NOMO-1 treated with dmso at 0.1 percent for 144 hours (cell line): Measurements from ENCODE around the gene FAAP100.

Experiments
- DNase-seq: peaks from one replicate; lab custom pipeline; 2025; ENCODE audit not compliant: unreplicated experiment; lab: John Stamatoyannopoulos, UW

Gene FAAP100

GRCh38 chr17:81513372-81513752 lies 38.8 kb downstream of the FAAP100 start:
- DNase-seq = peak; percentile 37

- DNase-seq = peak; percentile 88
Observed at GRCh38 chr17:81512562-81513371, 39.4 kb downstream of the FAAP100 start, which contains the start of gene ACTG1. Gene ACTG1, minus strand, starts transcription at chr17:81512799. Its CDS starts 445 bp downstream, at chr17:81512354.

- no peak for DNase-seq
Observed at GRCh38 chr17:81511804-81512561, 40.2 kb downstream of the FAAP100 start.

- DNase-seq = no peak
Observed at GRCh38 chr17:81511554-81511803, 40.7 kb downstream of the FAAP100 start.

- no peak for DNase-seq
Observed at GRCh38 chr17:81510785-81511553, 41.2 kb downstream of the FAAP100 start.

GRCh38 chr17:81509972-81510784 lies 42.0 kb downstream of the FAAP100 start:
- DNase-seq = no peak

- DNase-seq = no peak
Observed at GRCh38 chr17:81509207-81509971, 42.8 kb downstream of the FAAP100 start.

GRCh38 chr17:81508639-81509206 lies 43.4 kb downstream of the FAAP100 start:
- DNase-seq = peak; percentile 24

GRCh38 chr17:81503619-81504018 lies 48.5 kb downstream of the FAAP100 start:
- DNase-seq = no peak

- no peak for DNase-seq
Observed at GRCh38 chr17:81502471-81503017, 49.6 kb downstream of the FAAP100 start.

GRCh38 chr17:81500047-81500446 lies 52.1 kb downstream of the FAAP100 start:
- DNase-seq = no peak

GRCh38 chr17:81499601-81499970 lies 52.6 kb downstream of the FAAP100 start:
- no peak for DNase-seq

- DNase-seq = no peak
Observed at GRCh38 chr17:81498953-81499600, 53.1 kb downstream of the FAAP100 start.

- DNase-seq = no peak
Observed at GRCh38 chr17:81494626-81495377, 57.4 kb downstream of the FAAP100 start.

- no peak for DNase-seq
Observed at GRCh38 chr17:81493198-81494038, 58.7 kb downstream of the FAAP100 start.

- DNase-seq = no peak
Observed at GRCh38 chr17:81492706-81493105, 59.4 kb downstream of the FAAP100 start.

- no peak for DNase-seq
Observed at GRCh38 chr17:81492202-81492601, 60.0 kb downstream of the FAAP100 start.
